Mesothelial cell of epicardium (in vitro differentiated cells): ENCODE measurements around the gene COL13A1. TPM values are rescaled to one million over a fixed set of nuclear protein-coding genes. Genes with fewer than 3 reads are reported as not detected.

Source experiments
- DNase-seq, 2 experiments: peaks; one replicate each; pipeline ENCODE4 v3.0.0; 2021; ENCODE audit warnings: low spot score in 2 of 2; ENCODE audit not compliant: unreplicated experiment in 2 of 2
- H3K27ac Mint-ChIP-seq: 2 replicates; pipeline ENCODE4 v1.8.0; 2021; ENCODE audit warnings: mixed read lengths
- H3K27me3 Mint-ChIP-seq: 2 replicates; pipeline ENCODE4 v1.8.0; 2021; ENCODE audit warnings: low read depth, mixed read lengths
- H3K36me3 Mint-ChIP-seq: 2 replicates; pipeline ENCODE4 v1.8.0; 2021; ENCODE audit warnings: mixed read lengths
- H3K4me1 Mint-ChIP-seq: 2 replicates; pipeline ENCODE4 v1.8.0; 2021; ENCODE audit warnings: mixed read lengths
- H3K4me3 Mint-ChIP-seq: 2 replicates; pipeline ENCODE4 v1.8.0; 2021; ENCODE audit warnings: mild to moderate bottlenecking, moderate library complexity, mixed read lengths
- H3K9me3 Mint-ChIP-seq: 2 replicates; pipeline ENCODE4 v1.8.0; 2021; ENCODE audit warnings: mixed read lengths
- total RNA-seq: library from RNA; stranded (reverse); gene quantifications from 3 replicates; pipeline ENCODE4 v1.2.1, GENCODE V29; 2021
- TF ChIP-seq, protein P1 (sequence below): fragments of 200-600 bp; sonication (generic); IDR thresholded peaks from one replicate; pipeline ENCODE4 v1.5.0; 2021; ENCODE audit warnings: antibody characterized with exemption; ENCODE audit not compliant: unreplicated experiment

The COL13A1 gene
- total RNA-seq, 1 donor from 2014 or later: 14.4 TPM

DNA sequence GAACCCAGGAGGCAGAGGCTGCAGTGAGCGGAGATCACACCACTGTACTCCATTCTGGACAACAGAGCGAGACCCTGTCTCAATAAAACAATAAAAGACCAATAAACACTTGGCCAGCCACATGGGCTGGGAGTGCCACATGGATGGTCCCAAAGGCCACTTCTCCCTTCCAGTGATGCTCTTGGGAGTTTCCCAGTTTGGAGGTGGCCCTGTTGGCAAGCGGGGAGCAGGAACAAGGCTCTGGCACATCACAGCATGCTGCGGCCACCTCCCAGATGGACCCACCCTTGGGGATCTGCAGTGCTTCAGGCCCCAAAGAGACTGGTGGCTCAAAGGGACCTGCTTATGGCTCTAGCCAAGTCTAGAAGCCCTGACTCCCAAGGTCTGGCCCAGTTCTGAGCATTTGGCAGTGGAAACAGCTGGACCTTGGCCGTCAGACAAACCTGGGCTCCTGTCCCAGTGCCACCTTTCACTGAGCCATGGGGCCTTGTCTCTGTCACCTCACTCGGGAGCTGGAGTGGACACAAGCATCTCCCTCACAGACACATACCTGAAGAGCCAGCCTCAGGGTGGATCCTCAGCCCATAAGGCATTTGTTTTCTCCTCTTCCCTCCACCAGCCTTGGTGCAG, 91.7 kb downstream of the COL13A1 start:
- TF ChIP-seq, protein P1, sequence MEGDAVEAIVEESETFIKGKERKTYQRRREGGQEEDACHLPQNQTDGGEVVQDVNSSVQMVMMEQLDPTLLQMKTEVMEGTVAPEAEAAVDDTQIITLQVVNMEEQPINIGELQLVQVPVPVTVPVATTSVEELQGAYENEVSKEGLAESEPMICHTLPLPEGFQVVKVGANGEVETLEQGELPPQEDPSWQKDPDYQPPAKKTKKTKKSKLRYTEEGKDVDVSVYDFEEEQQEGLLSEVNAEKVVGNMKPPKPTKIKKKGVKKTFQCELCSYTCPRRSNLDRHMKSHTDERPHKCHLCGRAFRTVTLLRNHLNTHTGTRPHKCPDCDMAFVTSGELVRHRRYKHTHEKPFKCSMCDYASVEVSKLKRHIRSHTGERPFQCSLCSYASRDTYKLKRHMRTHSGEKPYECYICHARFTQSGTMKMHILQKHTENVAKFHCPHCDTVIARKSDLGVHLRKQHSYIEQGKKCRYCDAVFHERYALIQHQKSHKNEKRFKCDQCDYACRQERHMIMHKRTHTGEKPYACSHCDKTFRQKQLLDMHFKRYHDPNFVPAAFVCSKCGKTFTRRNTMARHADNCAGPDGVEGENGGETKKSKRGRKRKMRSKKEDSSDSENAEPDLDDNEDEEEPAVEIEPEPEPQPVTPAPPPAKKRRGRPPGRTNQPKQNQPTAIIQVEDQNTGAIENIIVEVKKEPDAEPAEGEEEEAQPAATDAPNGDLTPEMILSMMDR: no peak
- H3K9me3 Mint-ChIP-seq: no peaks in the 10 kb centered on the region
- H3K27ac Mint-ChIP-seq: no peak overlapping the region
- no peak overlapping the region for H3K4me3 Mint-ChIP-seq
- H3K27me3 Mint-ChIP-seq: no peaks in the 10 kb centered on the region
- peaks cover under 1% of the 10 kb centered on the region for H3K4me1 Mint-ChIP-seq
- no peak for DNase-seq
- H3K36me3 Mint-ChIP-seq: no peaks in the 10 kb centered on the region

DNA sequence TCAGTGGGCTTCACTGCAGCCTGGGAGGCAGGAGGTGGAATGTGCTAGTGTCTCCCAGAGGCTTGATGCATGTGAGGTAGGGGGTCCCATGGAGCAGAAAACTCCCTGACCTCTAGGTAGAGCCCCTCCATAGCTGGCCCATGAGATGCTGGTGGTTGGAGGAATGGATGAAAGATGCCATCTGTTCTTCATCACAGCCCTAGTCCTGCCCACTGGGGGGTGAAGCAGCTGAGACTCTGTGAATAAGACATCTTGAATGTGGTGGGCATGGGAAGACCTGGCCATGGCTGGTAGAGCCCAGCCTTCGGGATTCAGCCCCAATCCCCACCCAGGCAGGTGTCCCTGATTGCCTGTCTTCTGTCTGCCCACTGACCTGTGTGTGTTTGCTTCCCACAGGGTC, 92.5 kb downstream of the COL13A1 start:
- Mint-ChIP-seq H3K4me3 (no peak overlapping the region), H3K4me1 (peaks cover 4% of the 10 kb centered on the region)
- DNase-seq: no peak

DNA sequence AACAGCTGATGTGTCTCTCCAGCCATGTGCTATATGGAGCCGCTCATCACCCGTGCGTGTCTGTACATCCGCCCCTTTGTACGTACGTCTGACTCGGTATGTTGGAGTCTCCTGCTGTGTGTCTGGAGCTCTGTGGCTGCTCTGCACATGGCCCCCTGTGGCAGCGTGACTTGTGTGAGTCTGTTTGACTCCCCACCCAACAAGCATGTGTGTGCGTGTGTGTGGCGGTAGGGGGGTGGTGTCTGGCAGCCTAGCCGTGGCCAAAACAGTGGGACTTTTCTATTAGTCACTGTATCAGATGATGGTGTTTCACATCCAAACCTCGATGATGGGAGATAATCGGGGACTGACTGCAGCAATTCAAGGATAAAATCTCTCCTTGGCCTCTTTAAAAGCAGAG, 94.1 kb downstream of the COL13A1 start:
- Mint-ChIP-seq H3K36me3 (no peaks in the 10 kb centered on the region), H3K9me3 (no peaks in the 10 kb centered on the region), H3K4me3 (no peak overlapping the region), H3K4me1 (peaks cover 4% of the 10 kb centered on the region), H3K27ac (no peak overlapping the region), H3K27me3 (no peaks in the 10 kb centered on the region)
- DNase-seq: no peak
- TF ChIP-seq, protein P1: no peak

More for the DNA sequence above, 92.5 kb downstream of the COL13A1 start:
- Mint-ChIP-seq H3K27me3 (no peaks in the 10 kb centered on the region), H3K27ac (no peak overlapping the region), H3K36me3 (no peaks in the 10 kb centered on the region), H3K9me3 (no peaks in the 10 kb centered on the region)
- TF ChIP-seq, protein P1: no peak

DNA sequence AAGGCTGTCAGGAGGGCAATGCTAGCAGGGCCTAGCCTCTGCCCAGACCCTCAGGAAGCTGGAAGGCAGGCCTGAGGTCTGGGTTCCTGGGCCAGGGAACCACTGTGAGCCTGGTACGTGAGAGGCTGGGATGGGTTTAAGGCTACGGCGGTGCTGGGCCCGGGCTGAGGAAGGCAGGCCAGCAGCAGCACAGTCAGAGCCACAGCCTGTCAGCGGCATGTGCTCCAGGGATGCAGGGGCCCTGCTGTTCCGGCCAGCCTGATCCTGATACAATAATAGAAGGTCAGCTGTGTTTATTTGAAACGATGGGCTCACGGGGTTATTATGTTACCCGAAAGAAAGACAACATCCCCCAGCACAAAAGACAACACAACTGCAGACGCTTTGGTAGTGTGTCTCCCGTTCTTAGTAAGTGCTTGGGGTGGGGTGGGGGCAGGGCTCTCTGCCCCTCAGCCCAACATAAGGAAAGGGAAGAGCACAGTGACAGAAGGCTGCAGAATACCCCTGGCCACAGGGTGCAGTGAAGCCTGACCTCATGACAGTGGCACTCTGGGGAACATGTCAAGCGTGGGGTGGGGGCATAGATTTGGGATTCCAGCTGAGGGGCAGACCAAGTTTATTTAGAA, 95.0 kb downstream of the COL13A1 start:
- Mint-ChIP-seq H3K27me3 (no peaks in the 10 kb centered on the region), H3K36me3 (no peaks in the 10 kb centered on the region), H3K4me1 (peaks cover 8% of the 10 kb centered on the region), H3K4me3 (no peak overlapping the region), H3K9me3 (no peaks in the 10 kb centered on the region), H3K27ac (no peak overlapping the region)
- DNase-seq: no peak
- TF ChIP-seq, protein P1: no peak

DNA sequence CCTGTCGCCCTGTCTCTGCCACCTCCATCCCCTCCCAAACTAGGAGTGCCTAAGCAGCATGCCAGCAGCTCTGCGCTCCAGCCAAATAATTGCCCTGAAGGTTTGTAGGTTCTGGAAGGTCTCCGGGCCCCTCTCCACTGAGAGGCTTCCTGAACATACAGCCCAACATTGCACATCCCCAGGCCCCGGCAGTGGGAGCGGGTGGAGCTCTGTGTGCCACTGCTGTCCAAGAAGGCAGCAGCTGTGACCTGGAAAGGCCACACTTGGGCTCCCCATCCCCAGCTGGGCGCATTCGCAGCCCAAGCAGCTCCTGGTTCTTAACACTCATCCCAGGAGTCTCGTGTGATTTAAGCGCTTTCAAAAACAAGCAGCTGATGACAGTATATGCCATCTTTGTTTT, 95.7 kb downstream of the COL13A1 start:
- H3K27ac Mint-ChIP-seq: no peak overlapping the region
- no peaks in the 10 kb centered on the region for H3K9me3 Mint-ChIP-seq

More for the DNA sequence above, 95.7 kb downstream of the COL13A1 start:
- TF ChIP-seq, protein P1: no peak
- no peak for DNase-seq
- H3K27me3 Mint-ChIP-seq: no peaks in the 10 kb centered on the region
- H3K4me3 Mint-ChIP-seq: no peak overlapping the region
- peaks cover 10% of the 10 kb centered on the region for H3K4me1 Mint-ChIP-seq
- H3K36me3 Mint-ChIP-seq: no peaks in the 10 kb centered on the region
